ENCODE measurements around the gene ANKRD13A. TPM values are rescaled to one million over a fixed set of nuclear protein-coding genes. Genes with fewer than 3 reads are reported as not detected.

Gene ANKRD13A
- total and polyA plus RNA-seq, 2 of the 13 experiments (the other 11 are each of a cell fraction or from before 2014, with no cell fraction given) = 34.1 to 41.6 TPM

GRCh38 chr12:109994401-109995175, 4.6 kb upstream of the ANKRD13A start (continued):
- TF ChIP-seq ZNF292 (CRISPR knock-in tag; IDR thresholded peaks at IDR 0.05; ENCODE audit: borderline replicate concordance, low read depth) = no peak
- no peak for TF ChIP-seq SP2 (CRISPR knock-in tag; IDR thresholded peaks at IDR 0.05)
- no peak for TF ChIP-seq PRDM10 (CRISPR knock-in tag; IDR thresholded peaks at IDR 0.05; ENCODE audit: low read depth)
- TF ChIP-seq ZBTB7B (CRISPR knock-in tag; IDR thresholded peaks at IDR 0.05) = no peak
- TF ChIP-seq REPIN1 (CRISPR knock-in tag; IDR thresholded peaks at IDR 0.05; ENCODE audit: borderline replicate concordance, low read depth) = no peak
- TF ChIP-seq WIZ (CRISPR knock-in tag; IDR thresholded peaks at IDR 0.05) = no peak

- CTCF ChIA-PET (ENCODE audit: low intra/inter-chr PET ratio, low total read pairs) = no interaction called here
- Histone ChIP-seq H2AFZ (ENCODE audit: low read length) (no peak overlapping the region), H3K9me3 (ENCODE audit: low read length) (no peaks in the 10 kb centered on the region), H3K9ac (ENCODE audit: insufficient read depth, low read depth, low read length) (peak overlapping the region; percentile 90), H3K4me2 (ENCODE audit: low read depth, low read length) (peak overlapping the region; percentile 93), H3K4me3 (replicated peaks in 1 of 3; ENCODE audit: insufficient read depth in 1 of 3, low read depth in 2 of 3, low read length in 3 of 3) (peak overlapping the region; percentile 93 to 97 (median 94)), H3K4me1 (ENCODE audit: insufficient read depth, low read length) (peaks cover 55% of the 10 kb centered on the region), H4K20me1 (ENCODE audit: insufficient read depth, low read length) (peaks cover 6% of the 10 kb centered on the region; the same call in 1 of the 2 replicates), H3K36me3 (replicated peaks in 1 of 2; ENCODE audit: control insufficient read depth in 1 of 2, insufficient read depth in 2 of 2, low read length in 2 of 2) (peaks cover 0 to 13% of the 10 kb centered on the region in 2 experiments; a peak in 4 of 5 replicates), H3K79me2 (ENCODE audit: insufficient read depth, low read length) (peaks cover 44% of the 10 kb centered on the region), H3K27me3 (ENCODE audit: control insufficient read depth in 1 of 2, insufficient read depth in 2 of 2, low read length in 2 of 2) (no peaks in the 10 kb centered on the region; a peak in 1 of 5 replicates), H3K27ac (ENCODE audit: extremely low read length, insufficient read depth, low read length) (peak overlapping the region; percentile 75)
- DNase-seq (ENCODE audit: low spot score) = no peak
- 0% methylated on average over 6 of the region's 6 CpGs for WGBS (ENCODE audit: low lambda C conversion rate)
- no peak for FAIRE-seq
- ATAC-seq = no peak
- BruUV-seq (replicated peaks) = no TSS peak
- in situ Hi-C loops (cut with HindIII; ENCODE audit: extremely low pct_ligation_motif_present, low pct_unique_long_range_greater_than_20kb) = no loop called here
- intact Hi-C loops (cut with micrococcal nuclease; ENCODE audit: unreplicated experiment) = loop anchor here (5.0 kb wide), 1 partner anchor 48 kb away; no protein-coding TSS in a partner anchor
- POLR2A ChIA-PET = interaction anchor here (1.5 kb wide), 1 partner anchor 46 kb away, joined by 4 read pairs; no protein-coding TSS in a partner anchor
- TF ChIP-seq ARID2 (CRISPR knock-in tag; IDR thresholded peaks at IDR 0.05; ENCODE audit: borderline replicate concordance) (0 out of 2 replicates have a peak, but pooled peaks have one; percentile 17), ZNF746 (CRISPR knock-in tag; IDR thresholded peaks at IDR 0.05) (no peak), CBX5 (CRISPR knock-in tag; IDR thresholded peaks at IDR 0.05; ENCODE audit: borderline replicate concordance) (no peak), ZNF264 (CRISPR knock-in tag; IDR thresholded peaks at IDR 0.05) (peak; percentile 21; the same call in 1 of the 2 replicates), ZNF558 (CRISPR knock-in tag; IDR thresholded peaks at IDR 0.05; ENCODE audit: borderline replicate concordance) (peak; percentile 29; the same call in 1 of the 2 replicates), THAP8 (CRISPR knock-in tag; IDR thresholded peaks at IDR 0.05; ENCODE audit: borderline replicate concordance) (0 out of 2 replicates have a peak, but pooled peaks have one; percentile 20), ZNF724P (CRISPR knock-in tag; IDR thresholded peaks at IDR 0.05; ENCODE audit: borderline replicate concordance) (0 out of 2 replicates have a peak, but pooled peaks have one; percentile 30)
Observed at GRCh38 chr12:109995361-109995685, 3.9 kb upstream of the ANKRD13A start.

Measured in HepG2 (cell line).